Adipose tissue (tissue), 3 donors: ENCODE results near the gene GSTK1. TPM values are rescaled to one million over a fixed set of nuclear protein-coding genes. Genes with fewer than 3 reads are reported as not detected.
"Not testable (repeated sequence)": the region's sequence is repeated elsewhere in the genome, so short reads cannot be mapped to it uniquely, and the experiment has no call there.

Source experiments
- H3K27ac ChIP-seq: one replicate; pipeline ENCODE4 v1.5.1; 2013; ENCODE audit warnings: low read depth, low read length
- WGBS, 3 donors: extraction: QIAGEN DNeasy Blood & Tissue Kit; methylation state at CpG; one replicate each; pipeline ENCODE4 v1.1.7; 2013; 5-methylcytosine and 5-hydroxymethylcytosine counted together
- polyA plus RNA-seq, 3 donors: library from polyadenylated mRNA; stranded (reverse); fragments of 200-250 nt; gene quantifications; one replicate each; pipeline ENCODE4 v1.2.3, GENCODE V29; 2013
- donor health status: healthy with polysubstance abuse.
- donor health status: Bipolar disorder and iron deficiency.
- donor health status: healthy.

Gene GSTK1
- polyA plus RNA-seq, 3 donors: 89.9 to 213 (median 147) TPM

DNA sequence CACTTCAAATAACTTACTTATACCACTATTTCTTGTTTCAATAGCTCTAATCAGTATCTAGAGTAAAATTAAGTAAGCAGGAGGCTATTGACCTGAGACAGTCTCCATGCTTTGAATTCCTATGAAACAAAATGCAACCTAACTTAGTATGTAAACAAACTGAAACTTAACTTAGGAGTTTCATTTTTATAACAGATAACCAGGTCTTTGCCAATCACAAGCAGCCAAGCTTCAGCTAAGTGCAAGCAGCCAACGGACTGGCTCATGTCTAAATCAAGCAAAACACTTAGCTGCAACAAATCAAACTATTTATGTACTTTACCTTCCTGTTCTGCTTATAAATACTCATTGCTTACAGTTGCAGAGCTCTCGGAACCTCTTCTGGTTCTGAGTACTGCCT is 4.4 kb upstream of the GSTK1 start:
- WGBS, 3 donors: 18 to 34% (median 27%) methylated on average over 2 of the region's 2 CpGs
- no peak overlapping the region for H3K27ac ChIP-seq

DNA sequence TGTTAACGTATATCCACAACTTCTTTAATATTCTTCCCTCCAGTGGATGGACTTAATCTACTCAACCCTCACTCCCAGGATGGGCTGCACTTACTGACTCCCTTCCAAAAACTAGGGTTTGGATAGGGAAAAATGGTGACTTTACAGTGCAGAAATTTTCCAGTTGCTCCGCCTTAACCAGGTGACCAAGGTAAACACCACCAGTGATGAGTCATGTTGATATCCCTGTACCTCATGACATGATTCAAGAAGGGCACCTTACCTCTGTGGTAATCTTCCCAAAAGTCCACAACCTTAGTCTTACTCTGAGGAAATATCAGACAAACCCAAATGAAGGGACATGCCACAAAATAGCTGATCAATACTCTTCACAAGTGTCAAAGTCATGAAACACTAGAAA is 3.5 kb upstream of the GSTK1 start:
- WGBS, 3 donors: 90 to 94% (median 90%) methylated on average over 2 of the region's 2 CpGs
- no peak overlapping the region for H3K27ac ChIP-seq

DNA sequence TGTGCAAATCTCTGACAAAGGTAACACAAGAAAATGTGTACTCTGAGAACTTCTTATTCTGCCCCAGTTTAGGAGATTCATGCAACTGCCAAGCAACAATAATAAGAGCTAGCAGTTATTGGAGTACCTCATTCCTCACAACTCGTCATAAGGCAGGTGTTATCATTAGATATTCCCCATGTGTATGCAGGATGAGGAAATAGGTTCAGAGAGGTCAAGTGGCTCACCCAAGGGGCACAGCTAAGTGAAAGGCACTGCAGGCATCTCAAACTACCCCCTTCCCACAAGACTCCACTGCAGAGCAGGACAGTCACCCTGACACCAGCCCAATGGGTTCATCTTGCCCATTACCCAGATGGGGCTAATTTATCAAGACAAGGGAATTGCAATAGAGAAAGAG is 1.3 kb upstream of the GSTK1 start:
- WGBS, 3 donors: 88 to 96% (median 94%) methylated on average over 1 of the region's 1 CpG
- H3K27ac ChIP-seq: no peak overlapping the region

- 48 to 53% (median 52%) methylated on average over 15 of the region's 15 CpGs for WGBS, 3 donors
- H3K27ac ChIP-seq: not testable (repeated sequence)
Observed at GRCh38 chr7:143264196-143264568, 941 bp downstream of the GSTK1 start.

GRCh38 chr7:143265017-143265693 is 1.9 kb downstream of the GSTK1 start:
- H3K27ac ChIP-seq: no peak overlapping the region
- whole genome bisulfite sequencing, 3 donors: 63 to 81% (median 66%) methylated on average over 15 of the region's 15 CpGs

DNA sequence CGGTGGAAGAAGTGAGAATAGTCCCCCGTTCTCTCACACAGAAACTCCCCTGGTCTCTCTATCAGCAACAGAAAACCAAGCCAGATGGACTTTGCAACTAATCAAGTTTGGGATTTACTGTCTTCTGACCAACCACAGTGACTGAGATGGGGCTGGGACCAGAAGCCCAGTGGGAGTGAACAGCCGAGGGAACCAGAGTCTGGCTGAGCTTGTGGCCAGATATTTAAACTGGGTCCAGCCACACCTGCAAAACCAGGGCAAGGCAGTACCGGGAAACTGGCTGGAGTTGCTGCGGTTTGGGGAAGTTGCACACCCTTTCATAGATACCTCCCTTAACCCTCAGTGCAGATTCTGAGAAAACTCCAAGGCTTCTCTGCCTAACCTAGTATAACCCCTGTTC is 6.0 kb downstream of the GSTK1 start:
- H3K27ac ChIP-seq: no peak overlapping the region

DNA sequence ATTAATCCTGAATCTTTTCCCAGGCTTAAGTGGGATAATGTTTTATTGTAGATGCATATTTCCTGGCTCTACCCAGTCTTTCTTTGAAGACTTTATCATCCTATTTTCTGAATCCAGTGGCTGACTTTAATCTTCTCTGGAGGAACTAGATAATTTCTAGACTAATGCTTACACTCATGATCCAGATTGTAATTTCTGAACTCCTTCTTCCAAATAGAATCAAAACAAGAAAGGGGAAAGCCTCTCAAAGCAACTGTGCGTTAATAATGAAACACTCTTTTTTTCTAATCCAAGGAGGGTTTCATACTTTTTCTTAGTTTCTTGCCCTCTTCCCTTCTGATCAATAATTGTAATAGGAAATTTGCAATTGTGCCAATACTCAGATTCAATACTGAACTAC is 8.0 kb downstream of the GSTK1 start:
- WGBS, 3 donors: 89 to 96% (median 94%) methylated on average over 1 of the region's 1 CpG
- no peak overlapping the region for H3K27ac ChIP-seq

More for the DNA sequence above, 6.0 kb downstream of the GSTK1 start:
- 60 to 81% (median 65%) methylated on average over 5 of the region's 5 CpGs for WGBS, 3 donors

DNA sequence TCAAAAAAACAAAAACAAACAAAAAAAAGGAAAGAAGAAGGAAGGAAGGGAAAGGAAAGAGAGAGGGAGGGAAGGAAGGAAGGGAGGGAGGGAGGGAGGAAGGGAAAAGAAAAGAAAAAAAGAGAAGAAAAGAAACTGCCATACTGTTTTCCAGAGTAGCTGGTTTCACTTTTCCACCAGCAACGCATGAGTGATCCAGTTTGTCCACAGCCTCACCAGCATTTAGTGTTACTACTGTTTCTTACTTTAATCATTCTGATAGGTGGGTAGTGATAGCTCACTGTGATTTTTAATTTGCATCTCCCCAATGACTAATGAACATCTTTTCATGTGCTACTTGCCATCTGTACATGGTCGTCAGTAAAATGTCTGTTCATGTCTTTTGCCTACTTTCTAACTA is 9.6 kb downstream of the GSTK1 start:
- 92 to 96% (median 94%) methylated on average over 2 of the region's 2 CpGs for WGBS, 3 donors

GRCh38 chr7:143279186-143280098 is 16.2 kb downstream of the GSTK1 start:
- no peak overlapping the region for H3K27ac ChIP-seq
- WGBS, 3 donors: 27 to 51% (median 41%) methylated on average over 8 of the region's 8 CpGs

More for the DNA sequence above, 9.6 kb downstream of the GSTK1 start:
- H3K27ac ChIP-seq: no peak overlapping the region

DNA sequence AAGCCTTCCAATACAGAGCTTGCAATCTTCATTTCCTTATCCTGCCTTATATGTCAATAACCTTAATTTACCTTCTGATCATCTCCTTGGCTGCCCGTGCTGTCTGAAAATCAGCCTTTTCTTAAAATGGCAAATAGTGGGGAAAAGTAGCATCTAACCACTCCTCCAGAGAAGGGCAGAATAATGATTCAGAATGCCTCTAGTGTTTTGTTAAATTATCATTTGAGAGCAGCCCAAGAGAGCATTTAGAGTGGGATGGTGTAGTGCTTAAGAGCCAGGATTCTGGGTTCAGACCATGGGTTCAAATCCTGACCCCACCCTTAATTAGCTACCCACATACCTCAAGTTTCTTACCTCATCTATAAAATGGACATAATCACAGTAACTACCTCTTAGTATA is 16.9 kb downstream of the GSTK1 start:
- H3K27ac ChIP-seq: no peak overlapping the region
- WGBS, 3 donors: 40 to 65% (median 52%) methylated on average over 1 of the region's 1 CpG

- WGBS, 3 donors: 83 to 86% (median 83%) methylated on average over 2 of the region's 2 CpGs
- no peak overlapping the region for H3K27ac ChIP-seq
Observed at GRCh38 chr7:143280566-143280965, 17.3 kb downstream of the GSTK1 start.

- whole genome bisulfite sequencing, 3 donors: 87 to 92% (median 89%) methylated on average over 2 of the region's 2 CpGs
- no peak overlapping the region for H3K27ac ChIP-seq
Observed at GRCh38 chr7:143281529-143281928, 18.3 kb downstream of the GSTK1 start.

- no peak overlapping the region for H3K27ac ChIP-seq
- WGBS, 3 donors: 92 to 97% (median 97%) methylated on average over 8 of the region's 8 CpGs
Observed at GRCh38 chr7:143282124-143282523, 18.9 kb downstream of the GSTK1 start.

DNA sequence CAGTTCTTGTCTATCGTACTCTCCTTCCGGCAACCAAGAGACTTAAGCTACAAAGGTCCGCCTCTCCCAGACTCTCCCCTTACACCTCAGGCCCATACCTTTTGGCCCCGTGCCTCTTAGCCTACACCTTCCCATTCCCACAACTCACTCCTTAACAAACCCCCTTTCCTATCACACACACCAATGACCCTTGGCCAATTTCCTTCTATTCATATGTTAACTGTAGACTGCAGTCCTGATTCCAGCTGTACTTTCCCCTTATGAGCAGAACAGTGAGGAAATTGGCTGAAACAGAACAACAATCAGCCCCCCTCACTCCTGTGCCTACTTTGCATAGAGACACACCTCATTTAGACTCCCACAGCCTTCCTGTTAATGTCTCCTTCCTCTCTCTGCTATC is 20.1 kb downstream of the GSTK1 start:
- 71 to 80% (median 74%) methylated on average over 4 of the region's 4 CpGs for WGBS, 3 donors
- no peak overlapping the region for H3K27ac ChIP-seq

DNA sequence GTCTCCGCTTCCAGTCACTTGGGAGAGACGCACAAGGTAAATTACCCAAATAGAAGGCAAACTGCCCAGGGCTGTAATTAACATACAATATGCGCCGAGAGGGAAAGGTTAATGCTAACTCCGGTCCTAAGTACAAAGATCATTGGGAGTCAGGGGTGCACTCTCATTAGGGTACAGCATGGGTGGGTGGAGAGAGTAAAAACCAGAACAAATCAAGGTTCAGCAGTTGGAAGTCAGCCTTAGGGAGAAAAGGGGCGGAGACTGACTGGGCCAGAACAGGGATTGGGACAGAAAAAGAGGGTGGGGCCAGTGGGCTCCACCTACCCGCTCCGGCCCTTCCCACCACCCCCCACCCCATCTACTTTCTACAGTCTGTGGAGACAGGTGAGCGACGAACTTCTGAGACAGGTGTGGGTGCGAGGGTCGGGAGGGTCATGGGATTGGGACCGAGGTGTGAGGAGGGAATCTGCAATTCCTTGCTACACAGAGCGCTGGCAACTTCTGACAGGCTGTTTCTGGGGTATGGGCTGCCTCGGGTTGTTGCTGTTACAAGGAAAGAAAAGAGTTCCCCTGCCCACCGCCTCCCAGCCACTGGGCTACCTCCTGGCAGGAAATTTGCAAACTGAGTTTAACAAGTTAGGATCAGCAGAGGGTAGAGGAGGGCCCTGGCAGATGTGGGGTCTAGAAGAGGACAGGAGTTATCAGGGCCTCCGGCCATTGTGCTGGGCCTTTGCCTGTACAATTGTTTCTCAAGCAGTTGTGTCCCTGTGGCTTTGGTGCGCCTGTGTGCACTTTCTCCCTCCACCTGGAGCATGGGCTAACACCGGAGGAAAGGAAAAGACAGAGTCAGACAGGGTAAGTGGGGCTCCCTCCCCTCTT is 21.6 kb downstream of the GSTK1 start, which contains the start of gene TMEM139:
TSS of gene TMEM139 (plus strand) at position 368 of the 879 bp plus-strand sequence. CDS start 1,000 bp downstream, outside the sequence.
- 39 to 83% (median 79%) methylated on average over 19 of the region's 19 CpGs for WGBS, 3 donors
- H3K27ac ChIP-seq: no peak within 1 kb of the TSS

GRCh38 chr7:143285470-143285778 is 22.2 kb downstream of the GSTK1 start:
- H3K27ac ChIP-seq: no peak overlapping the region
- 52 to 77% (median 59%) methylated on average over 3 of the region's 3 CpGs for WGBS, 3 donors

DNA sequence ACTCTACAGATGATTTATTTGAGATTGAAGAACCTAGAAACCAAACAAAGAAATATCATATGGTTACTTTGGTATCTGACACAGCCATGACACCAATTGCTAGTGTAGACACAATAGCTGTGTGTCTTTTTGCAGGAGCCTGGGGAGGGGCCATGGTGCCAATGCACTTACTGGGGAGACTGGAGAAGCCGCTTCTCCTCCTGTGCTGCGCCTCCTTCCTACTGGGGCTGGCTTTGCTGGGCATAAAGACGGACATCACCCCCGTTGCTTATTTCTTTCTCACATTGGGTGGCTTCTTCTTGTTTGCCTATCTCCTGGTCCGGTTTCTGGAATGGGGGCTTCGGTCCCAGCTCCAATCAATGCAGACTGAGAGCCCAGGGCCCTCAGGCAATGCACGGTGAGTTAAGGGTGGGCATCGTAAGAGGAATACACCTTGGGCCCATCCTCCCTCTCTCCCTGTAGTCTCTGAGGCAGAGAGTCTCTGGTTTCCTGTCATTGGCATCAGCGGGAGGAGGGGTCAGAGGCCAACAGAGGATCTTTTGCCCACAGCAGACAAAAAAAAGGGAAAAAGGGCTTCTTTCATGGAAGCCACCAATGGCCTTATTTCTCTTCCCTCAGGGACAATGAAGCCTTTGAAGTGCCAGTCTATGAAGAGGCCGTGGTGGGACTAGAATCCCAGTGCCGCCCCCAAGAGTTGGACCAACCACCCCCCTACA is 22.7 kb downstream of the GSTK1 start:
- 95 to 98% (median 98%) methylated on average over 11 of the region's 11 CpGs for WGBS, 3 donors
- no peak overlapping the region for H3K27ac ChIP-seq

GRCh38 chr7:143286522-143286890 is 23.3 kb downstream of the GSTK1 start:
- WGBS, 3 donors: 84 to 96% (median 91%) methylated on average over 6 of the region's 6 CpGs
- no peak overlapping the region for H3K27ac ChIP-seq
